ENCODE measurements around the gene PLXDC2.
"Not testable (repeated sequence)": the region's sequence is repeated elsewhere in the genome, so short reads cannot be mapped to it uniquely, and the experiment has no call there.

The PLXDC2 gene

DNA sequence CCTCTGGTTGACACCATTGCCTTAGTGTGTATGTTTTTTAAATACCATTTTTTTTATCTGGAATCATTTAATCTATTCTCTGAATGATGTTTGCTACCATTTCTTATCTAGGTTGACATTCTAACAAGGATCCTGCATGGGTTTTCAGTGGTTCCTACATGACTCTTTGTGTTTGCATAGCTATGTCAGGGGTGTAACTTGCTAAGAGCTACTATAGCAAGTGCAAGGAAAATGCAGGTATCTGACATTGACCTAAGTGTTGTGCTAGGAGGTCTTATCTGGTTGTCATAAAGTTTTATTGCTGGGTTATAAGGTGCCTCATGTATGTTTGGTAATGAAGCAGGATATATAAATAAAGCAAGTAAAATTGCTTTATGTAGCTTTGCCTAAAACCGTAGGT is 183.2 kb downstream of the PLXDC2 start:
- no peaks in the 10 kb centered on the region for H3K27me3 Mint-ChIP-seq
- H3K9me3 Mint-ChIP-seq: peaks cover 2 to 11% of the 10 kb centered on the region in 2 donors
- H3K27ac Mint-ChIP-seq: no peak overlapping the region
- peaks cover 0 to 6% of the 10 kb centered on the region in 2 donors for H3K36me3 Mint-ChIP-seq
- no peak for DNase-seq
- no peak for ATAC-seq (replicated peaks)
- H3K4me3 Mint-ChIP-seq: no peak overlapping the region
- H3K4me1 Mint-ChIP-seq: peaks cover 7 to 18% of the 10 kb centered on the region in 2 donors

DNA sequence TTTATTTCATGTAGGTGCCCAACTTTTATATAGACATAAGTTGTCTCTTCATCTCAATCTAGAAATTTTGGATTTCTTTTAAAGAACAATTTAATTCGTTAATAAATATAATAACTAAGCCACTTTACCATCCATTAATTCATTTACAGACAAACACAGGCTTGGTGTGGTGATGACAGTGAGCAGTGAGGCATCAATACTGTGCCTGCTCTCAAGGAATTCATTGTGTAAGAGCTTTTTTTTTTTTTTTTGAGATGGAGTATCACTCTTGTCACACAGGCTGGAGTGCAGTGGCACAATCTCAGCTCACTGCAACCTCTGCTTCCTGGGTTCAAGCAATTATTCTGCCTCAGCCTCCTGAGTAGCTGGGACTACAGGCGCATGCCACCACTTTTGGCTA is 185.8 kb downstream of the PLXDC2 start:
- H3K27ac Mint-ChIP-seq; DNase-seq; H3K36me3 Mint-ChIP-seq; ATAC-seq (replicated peaks); H3K9me3 Mint-ChIP-seq; H3K4me3 Mint-ChIP-seq; H3K27me3 Mint-ChIP-seq: not testable (repeated sequence)
- peaks cover 11 to 32% of the 10 kb centered on the region in 2 donors for H3K4me1 Mint-ChIP-seq

DNA sequence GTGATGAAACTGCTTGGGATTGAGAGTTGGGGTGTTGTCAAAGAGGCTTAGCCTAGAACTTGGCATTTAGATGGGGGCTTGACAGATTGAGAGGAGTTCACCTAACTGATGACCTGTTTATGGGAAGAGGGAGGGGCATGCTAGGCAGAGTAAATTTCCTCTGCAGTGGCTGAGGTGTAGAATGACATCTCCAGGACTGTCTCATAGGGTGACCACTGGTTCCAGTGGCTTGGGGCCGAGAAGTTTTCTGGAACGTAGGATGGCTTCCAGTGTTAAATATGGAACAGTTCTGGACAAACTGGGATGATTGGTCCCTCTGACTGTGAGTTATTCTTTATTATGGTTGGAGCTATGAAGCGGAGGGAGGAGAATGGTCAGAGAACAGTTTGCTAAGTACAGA is 186.4 kb downstream of the PLXDC2 start:
- H3K27ac Mint-ChIP-seq: no peak overlapping the region
- H3K4me3 Mint-ChIP-seq: no peak overlapping the region
- no peaks in the 10 kb centered on the region for H3K27me3 Mint-ChIP-seq
- no peak for ATAC-seq (replicated peaks)
- no peak for DNase-seq
- H3K4me1 Mint-ChIP-seq: peaks cover 11 to 32% of the 10 kb centered on the region in 2 donors
- H3K9me3 Mint-ChIP-seq: peaks cover 2 to 6% of the 10 kb centered on the region in 2 donors
- H3K36me3 Mint-ChIP-seq: peaks cover 0 to 6% of the 10 kb centered on the region in 2 donors

DNA sequence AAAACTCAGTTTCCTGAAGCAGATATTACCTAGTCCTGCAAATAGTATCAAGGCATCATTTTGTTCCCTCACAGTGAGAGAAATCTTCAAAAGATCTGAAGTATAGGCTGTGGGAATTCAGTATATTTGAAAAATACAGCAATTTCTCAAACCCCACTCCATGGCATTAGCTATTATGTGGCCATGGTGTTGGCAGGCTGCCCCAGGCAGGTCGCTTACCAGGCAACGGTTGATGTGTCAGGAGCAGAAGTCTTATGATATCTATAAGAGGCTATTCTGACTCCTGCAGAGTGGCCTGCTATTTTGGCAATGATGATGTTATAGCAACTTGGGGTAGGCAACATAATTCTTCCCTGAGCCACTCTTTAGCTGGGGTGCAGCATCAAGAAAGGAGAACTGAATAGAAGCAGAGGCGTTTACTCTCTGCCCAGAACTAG is 187.9 kb downstream of the PLXDC2 start:
- Mint-ChIP-seq H3K9me3 (peaks cover 2 to 6% of the 10 kb centered on the region in 2 donors), H3K36me3 (peaks cover 0 to 6% of the 10 kb centered on the region in 2 donors), H3K27ac (peak overlapping the region; percentile 71), H3K27me3 (no peaks in the 10 kb centered on the region), H3K4me3 (no peak overlapping the region), H3K4me1 (peaks cover 11 to 32% of the 10 kb centered on the region in 2 donors)
- ATAC-seq (replicated peaks): peak; percentile 63 to 67
- no peak for DNase-seq

- Mint-ChIP-seq H3K27me3 (no peaks in the 10 kb centered on the region), H3K36me3 (peaks cover 0 to 6% of the 10 kb centered on the region in 2 donors), H3K4me1 (peaks cover 11 to 32% of the 10 kb centered on the region in 2 donors), H3K4me3 (no peak overlapping the region), H3K9me3 (peaks cover 2 to 6% of the 10 kb centered on the region in 2 donors), H3K27ac (peak overlapping the region; percentile 76)
- no peak for DNase-seq
- ATAC-seq (replicated peaks): no peak
Observed at GRCh38 chr10:20005638-20006037, 189.4 kb downstream of the PLXDC2 start.

- no peak overlapping the region for H3K4me3 Mint-ChIP-seq
- DNase-seq (no peak), ATAC-seq (replicated peaks) (no peak)
- no peak overlapping the region for H3K27ac Mint-ChIP-seq
- peaks cover 11 to 32% of the 10 kb centered on the region in 2 donors for H3K4me1 Mint-ChIP-seq
- H3K27me3 Mint-ChIP-seq: no peaks in the 10 kb centered on the region
- peaks cover 2 to 6% of the 10 kb centered on the region in 2 donors for H3K9me3 Mint-ChIP-seq
- H3K36me3 Mint-ChIP-seq: peaks cover 0 to 6% of the 10 kb centered on the region in 2 donors
Observed at GRCh38 chr10:20006169-20006870, 190.1 kb downstream of the PLXDC2 start.

DNA sequence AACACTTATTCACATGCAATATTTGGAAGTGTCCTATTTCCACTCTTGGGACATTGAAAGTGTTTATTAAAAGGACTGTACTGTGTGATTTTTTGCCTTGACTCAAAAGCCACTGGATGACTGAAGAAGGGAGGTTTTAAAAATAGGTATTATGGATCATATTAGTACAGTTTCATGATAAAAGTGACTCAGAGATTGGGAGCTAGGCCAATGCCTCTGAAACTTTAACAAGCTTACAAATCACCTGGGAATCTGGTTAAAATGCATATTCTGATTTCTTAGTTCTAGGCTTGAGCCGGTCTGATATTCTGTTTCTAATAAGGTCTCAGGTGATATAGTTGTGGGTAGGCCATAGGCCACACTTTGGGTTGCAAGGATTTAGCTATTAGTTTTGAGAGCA is 191.2 kb downstream of the PLXDC2 start:
- Mint-ChIP-seq H3K4me3 (no peak overlapping the region), H3K9me3 (peaks cover 2 to 5% of the 10 kb centered on the region in 2 donors), H3K4me1 (peaks cover 9 to 31% of the 10 kb centered on the region in 2 donors), H3K27ac (no peak overlapping the region), H3K36me3 (peaks cover 0 to 5% of the 10 kb centered on the region in 2 donors), H3K27me3 (no peaks in the 10 kb centered on the region)
- ATAC-seq (replicated peaks): no peak
- no peak for DNase-seq

DNA sequence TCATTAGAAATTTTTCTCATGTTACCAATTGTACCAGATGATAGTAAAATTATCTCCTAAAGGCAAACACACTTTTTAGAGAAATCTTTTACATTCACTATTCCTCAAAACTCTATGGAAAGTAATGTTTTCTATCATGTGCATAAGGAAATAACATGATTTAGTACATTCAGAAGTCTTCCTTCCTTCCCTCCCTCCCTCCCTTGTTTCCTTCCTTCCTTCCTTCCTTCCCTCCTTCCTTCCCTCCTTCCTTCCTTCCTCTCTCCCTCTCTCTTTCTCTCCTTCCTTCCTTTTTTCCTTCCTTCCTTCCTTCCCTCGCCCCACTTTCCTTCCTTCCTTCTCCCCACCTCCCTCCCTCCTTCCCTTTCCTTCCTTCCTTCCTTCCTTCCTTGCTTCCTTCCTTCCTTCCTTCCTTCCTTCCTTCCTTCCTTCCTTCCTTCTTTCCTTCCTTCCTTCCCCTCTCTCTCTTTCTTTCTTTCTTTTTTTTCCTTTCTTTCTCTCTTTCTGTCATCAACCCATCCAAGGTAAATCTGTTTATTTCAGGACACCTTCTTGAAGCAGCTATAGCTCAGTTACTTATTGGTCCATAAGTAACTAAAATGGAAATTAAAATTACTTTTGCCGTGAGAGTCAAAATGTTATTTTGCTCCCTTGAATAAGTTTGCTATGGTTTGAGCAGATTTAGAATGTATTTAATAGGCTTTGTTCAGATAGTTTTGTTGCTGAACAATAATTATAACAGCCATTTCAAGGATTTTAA is 197.9 kb downstream of the PLXDC2 start:
- no peaks in the 10 kb centered on the region for H3K27me3 Mint-ChIP-seq
- H3K4me3 Mint-ChIP-seq: no peak overlapping the region
- DNase-seq: no peak
- no peak overlapping the region for H3K27ac Mint-ChIP-seq
- H3K36me3 Mint-ChIP-seq: no peaks in the 10 kb centered on the region
- H3K4me1 Mint-ChIP-seq: no peaks in the 10 kb centered on the region
- ATAC-seq (replicated peaks): no peak
- peaks cover 3 to 4% of the 10 kb centered on the region in 2 donors for H3K9me3 Mint-ChIP-seq

DNA sequence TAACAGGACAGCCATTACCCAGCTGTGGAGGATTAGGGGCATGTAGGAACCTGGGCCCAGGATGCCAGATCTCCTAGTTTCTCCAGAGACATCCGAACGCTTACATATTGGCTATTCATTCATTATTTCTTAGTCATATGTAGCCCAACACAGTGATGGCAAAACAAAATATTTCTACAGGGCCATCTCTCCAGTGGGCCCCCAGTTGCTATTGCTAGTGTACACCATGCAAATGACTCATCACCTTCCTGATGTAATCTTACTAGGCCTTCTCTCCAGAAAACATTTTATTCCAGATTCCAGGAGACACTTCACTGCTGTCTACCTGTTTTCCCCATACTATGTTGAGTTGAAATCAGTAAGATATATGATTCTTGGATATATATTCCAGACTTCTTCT is 201.7 kb downstream of the PLXDC2 start:
- no peak overlapping the region for H3K27ac Mint-ChIP-seq
- H3K4me1 Mint-ChIP-seq: no peaks in the 10 kb centered on the region
- H3K36me3 Mint-ChIP-seq: no peaks in the 10 kb centered on the region

DNA sequence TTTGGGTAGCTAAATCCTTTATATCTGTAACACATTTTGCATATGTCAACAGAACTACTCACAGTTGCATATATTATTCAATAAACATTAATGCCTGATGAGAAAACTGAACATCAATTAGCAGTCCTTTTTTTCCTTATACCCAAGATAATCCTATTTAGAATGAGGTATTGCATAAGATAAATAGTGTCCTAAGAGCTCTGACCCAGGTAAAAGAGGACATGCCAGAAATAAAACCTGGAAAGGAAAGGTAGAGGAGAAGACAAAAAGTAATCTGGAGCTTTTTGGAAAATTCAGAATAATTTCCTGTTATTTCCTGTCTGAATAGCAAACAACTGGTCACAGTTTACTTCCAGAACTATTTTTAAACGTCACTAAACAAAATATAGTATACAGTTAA is 204.4 kb downstream of the PLXDC2 start:
- ATAC-seq (replicated peaks) (no peak), DNase-seq (no peak)
- Mint-ChIP-seq H3K36me3 (no peaks in the 10 kb centered on the region), H3K9me3 (peaks cover 0 to 1% of the 10 kb centered on the region in 2 donors), H3K4me1 (no peaks in the 10 kb centered on the region), H3K4me3 (no peak overlapping the region), H3K27me3 (no peaks in the 10 kb centered on the region), H3K27ac (no peak overlapping the region)

More for the DNA sequence above, 201.7 kb downstream of the PLXDC2 start:
- no peak overlapping the region for H3K4me3 Mint-ChIP-seq
- no peaks in the 10 kb centered on the region for H3K27me3 Mint-ChIP-seq
- H3K9me3 Mint-ChIP-seq: peaks cover 3 to 4% of the 10 kb centered on the region in 2 donors
- ATAC-seq (replicated peaks) (no peak), DNase-seq (no peak)

- H3K4me3 Mint-ChIP-seq: no peak overlapping the region
- no peak for DNase-seq
- H3K27ac Mint-ChIP-seq: no peak overlapping the region
- no peak for ATAC-seq (replicated peaks)
- no peaks in the 10 kb centered on the region for H3K4me1 Mint-ChIP-seq
- no peaks in the 10 kb centered on the region for H3K36me3 Mint-ChIP-seq
- H3K27me3 Mint-ChIP-seq: no peaks in the 10 kb centered on the region
- H3K9me3 Mint-ChIP-seq: no peaks in the 10 kb centered on the region
Observed at GRCh38 chr10:20029523-20029922, 213.3 kb downstream of the PLXDC2 start.

GRCh38 chr10:20033476-20033875 is 217.2 kb downstream of the PLXDC2 start:
- H3K9me3 Mint-ChIP-seq: no peaks in the 10 kb centered on the region
- no peak overlapping the region for H3K27ac Mint-ChIP-seq
- H3K36me3 Mint-ChIP-seq: no peaks in the 10 kb centered on the region
- no peaks in the 10 kb centered on the region for H3K4me1 Mint-ChIP-seq
- H3K27me3 Mint-ChIP-seq: no peaks in the 10 kb centered on the region
- no peak for DNase-seq
- no peak for ATAC-seq (replicated peaks)
- H3K4me3 Mint-ChIP-seq: no peak overlapping the region

DNA sequence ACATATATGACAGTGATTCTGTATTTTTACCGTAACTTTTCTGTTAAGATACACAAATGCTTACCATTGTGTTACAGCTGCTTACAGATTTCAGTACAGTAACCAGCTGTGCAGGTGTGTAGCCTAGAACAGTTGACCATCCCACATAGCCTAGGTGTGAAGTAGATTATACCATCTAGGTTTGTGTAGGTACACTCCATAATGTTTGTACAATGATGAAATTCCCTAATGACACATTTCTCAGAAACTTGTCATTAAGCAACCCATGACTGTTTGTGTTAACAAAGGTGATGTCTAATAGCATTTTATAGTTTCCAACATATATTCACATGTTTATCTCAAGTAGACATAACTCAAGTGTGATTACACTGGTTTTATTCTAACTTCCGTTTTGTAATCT is 218.5 kb downstream of the PLXDC2 start:
- ATAC-seq (replicated peaks) (no peak), DNase-seq (no peak)
- Mint-ChIP-seq H3K27ac (no peak overlapping the region), H3K4me1 (no peaks in the 10 kb centered on the region), H3K36me3 (no peaks in the 10 kb centered on the region), H3K9me3 (no peaks in the 10 kb centered on the region), H3K4me3 (no peak overlapping the region), H3K27me3 (no peaks in the 10 kb centered on the region)

GRCh38 chr10:20040012-20040411 is 223.8 kb downstream of the PLXDC2 start:
- H3K4me1 Mint-ChIP-seq: no peaks in the 10 kb centered on the region
- no peak overlapping the region for H3K27ac Mint-ChIP-seq
- H3K9me3 Mint-ChIP-seq: peaks cover 3 to 11% of the 10 kb centered on the region in 2 donors
- no peak for DNase-seq
- no peaks in the 10 kb centered on the region for H3K36me3 Mint-ChIP-seq
- H3K4me3 Mint-ChIP-seq: no peak overlapping the region
- ATAC-seq (replicated peaks): no peak
- no peaks in the 10 kb centered on the region for H3K27me3 Mint-ChIP-seq

- DNase-seq (no peak), ATAC-seq (replicated peaks) (no peak)
- H3K4me1 Mint-ChIP-seq: no peaks in the 10 kb centered on the region
- peaks cover 3 to 12% of the 10 kb centered on the region in 2 donors for H3K9me3 Mint-ChIP-seq
- no peaks in the 10 kb centered on the region for H3K27me3 Mint-ChIP-seq
- no peak overlapping the region for H3K4me3 Mint-ChIP-seq
- H3K36me3 Mint-ChIP-seq: no peaks in the 10 kb centered on the region
- H3K27ac Mint-ChIP-seq: no peak overlapping the region
Observed at GRCh38 chr10:20041931-20042330, 225.7 kb downstream of the PLXDC2 start.

Data from stimulated activated naive B cell treated with anti-CD40 and anti-IgM and Interleukin-4, amounts not matched to agents 10 μg/mL and 1 μg/mL and 100 μg/mL, for 72 hours (primary cell).